HEK293T (cell line): ENCODE data around the gene SH2D4B.

Experiments used
- CTCF ChIA-PET: fragments of 350-600 bp; formaldehyde crosslinking; extraction: SDS; loops from one replicate; lab custom pipeline; 2021; ENCODE audit warnings: antibody characterized with exemption, inconsistent platforms; lab: Yijun Ruan, JAX
- POLR2A ChIA-PET: fragments of 350-600 bp; formaldehyde crosslinking; extraction: SDS; loops from one replicate; lab custom pipeline; 2020; ENCODE audit warnings: antibody characterized with exemption, inconsistent platforms; lab: Yijun Ruan, JAX
- DNase-seq: peaks from one replicate; pipeline ENCODE4 v3.0.0; 2012; ENCODE audit warnings: mixed read lengths; ENCODE audit errors: extremely low spot score
- ARNT ChIP-seq: fragments of 450-650 bp; IDR thresholded peaks from 2 replicates; pipeline ENCODE4 v1.6.1; 2017; ENCODE audit warnings: mild to moderate bottlenecking
- BHLHE40 ChIP-seq: fragments of 450-650 bp; IDR thresholded peaks from 2 replicates; pipeline ENCODE4 v1.6.1; 2016; ENCODE audit warnings: mild to moderate bottlenecking, moderate library complexity, borderline replicate concordance
- CTBP1 ChIP-seq: fragments of 450-650 bp; IDR thresholded peaks from 2 replicates; pipeline ENCODE4 v1.6.1; 2016; ENCODE audit warnings: borderline replicate concordance
- ELF4 ChIP-seq: fragments of 450-650 bp; IDR thresholded peaks from 2 replicates; pipeline ENCODE4 v1.6.1; 2017; ENCODE audit warnings: antibody characterized with exemption
- FOXA1 ChIP-seq: fragments of 450-650 bp; IDR thresholded peaks from 2 replicates; pipeline ENCODE4 v1.6.1; 2016; ENCODE audit warnings: mild to moderate bottlenecking
- FOXK2 ChIP-seq: fragments of 450-650 bp; IDR thresholded peaks from 2 replicates; pipeline ENCODE4 v1.6.1; 2016; ENCODE audit warnings: mild to moderate bottlenecking
- FOXM1 ChIP-seq: fragments of 450-650 bp; IDR thresholded peaks from 2 replicates; pipeline ENCODE4 v1.6.1; 2017; ENCODE audit warnings: mild to moderate bottlenecking, borderline replicate concordance
- HDGF ChIP-seq: fragments of 450-650 bp; IDR thresholded peaks from 2 replicates; pipeline ENCODE4 v1.6.1; 2017; ENCODE audit warnings: antibody characterized with exemption, borderline replicate concordance
- L3MBTL2 ChIP-seq: fragments of 450-650 bp; conservative IDR thresholded peaks from 2 replicates; pipeline ENCODE4 v1.6.1; 2016; ENCODE audit warnings: mild to moderate bottlenecking
- LEF1 ChIP-seq: fragments of 450-650 bp; IDR thresholded peaks from 2 replicates; pipeline ENCODE4 v1.6.1; 2017; ENCODE audit warnings: mild to moderate bottlenecking, borderline replicate concordance
- NFRKB ChIP-seq: fragments of 450-650 bp; IDR thresholded peaks from 2 replicates; pipeline ENCODE4 v1.6.1; 2016; ENCODE audit warnings: mild to moderate bottlenecking, moderate library complexity
- PKNOX1 ChIP-seq: fragments of 450-650 bp; IDR thresholded peaks from 2 replicates; pipeline ENCODE4 v1.6.1; 2016
- SP1 ChIP-seq: fragments of 450-650 bp; IDR thresholded peaks from 2 replicates; pipeline ENCODE4 v1.6.1; 2017
- SUZ12 ChIP-seq: fragments of 450-650 bp; IDR thresholded peaks from 2 replicates; pipeline ENCODE4 v1.6.1; 2016; ENCODE audit warnings: mild to moderate bottlenecking
- TARDBP ChIP-seq: fragments of 450-650 bp; IDR thresholded peaks from 2 replicates; pipeline ENCODE4 v1.6.1; 2016
- ZNF384 ChIP-seq: fragments of 450-650 bp; IDR thresholded peaks from 2 replicates; pipeline ENCODE4 v1.6.1; 2016

SH2D4B gene

GRCh38 chr10:80598084-80598798 is 60.5 kb downstream of the SH2D4B start:
- CTCF ChIA-PET = interaction anchor here (0.7 kb wide), 2 partner anchors 19 to 108 kb away, joined by 3 read pairs; no protein-coding TSS in a partner anchor
- POLR2A ChIA-PET = no interaction called here

GRCh38 chr10:80598951-80599350 is 61.2 kb downstream of the SH2D4B start:
- ChIA-PET CTCF (interaction anchor here (0.6 to 1.5 kb wide), 4 partner anchors 10 to 155 kb away, joined by 3 to 7 read pairs (median 3); no protein-coding TSS in a partner anchor), POLR2A (no interaction called here)
- no peak for DNase-seq
- no peak for TF ChIP-seq ARNT
- TF ChIP-seq NFRKB = no peak
- TF ChIP-seq L3MBTL2 = no peak
- TF ChIP-seq ZNF384 = no peak
- TF ChIP-seq ELF4 = no peak
- TF ChIP-seq CTBP1 = no peak
- no peak for TF ChIP-seq PKNOX1
- no peak for TF ChIP-seq BHLHE40
- TF ChIP-seq FOXA1 = no peak
- no peak for TF ChIP-seq FOXM1
- no peak for TF ChIP-seq TARDBP
- TF ChIP-seq FOXK2 = no peak
- TF ChIP-seq LEF1 = no peak
- TF ChIP-seq SUZ12 = no peak

More at GRCh38 chr10:80598084-80598798, 60.5 kb downstream of the SH2D4B start:
- TF ChIP-seq TARDBP = no peak
- DNase-seq = no peak

DNA sequence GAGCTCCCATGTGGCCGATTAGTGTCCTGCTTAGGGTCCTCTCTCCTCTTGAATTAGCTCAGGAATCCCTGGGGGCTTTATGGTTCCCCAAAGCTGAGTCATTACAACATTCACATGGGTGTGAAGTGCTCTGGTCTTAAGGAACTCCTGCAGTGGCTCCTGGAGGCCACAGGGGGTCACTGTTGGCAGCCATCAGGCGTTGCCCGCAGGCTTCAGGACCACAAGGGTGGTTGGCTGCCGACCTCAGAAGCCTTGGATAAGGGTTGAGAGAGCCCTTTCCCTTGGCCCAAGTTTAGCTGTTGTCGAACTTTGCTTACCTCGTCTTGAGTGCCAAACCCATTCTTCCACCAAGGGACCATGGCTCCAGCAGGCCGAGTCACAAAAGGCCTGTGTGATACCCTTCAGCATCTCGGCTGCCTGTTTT is 61.7 kb downstream of the SH2D4B start:
- DNase-seq = peak; percentile 73
- ChIA-PET CTCF (interaction anchor here (0.6 to 1.5 kb wide), 4 partner anchors 11 to 155 kb away, joined by 3 to 7 read pairs (median 3); no protein-coding TSS in a partner anchor), POLR2A (no interaction called here)

GRCh38 chr10:80600256-80600655 is 62.6 kb downstream of the SH2D4B start:
- ChIA-PET CTCF (interaction anchor here (1.2 to 1.5 kb wide), 2 partner anchors 11 to 62 kb away, joined by 3 to 7 read pairs; no protein-coding TSS in a partner anchor), POLR2A (no interaction called here)

More for the DNA sequence above, 61.7 kb downstream of the SH2D4B start:
- TF ChIP-seq LEF1 = no peak
- no peak for TF ChIP-seq ZNF384

DNA sequence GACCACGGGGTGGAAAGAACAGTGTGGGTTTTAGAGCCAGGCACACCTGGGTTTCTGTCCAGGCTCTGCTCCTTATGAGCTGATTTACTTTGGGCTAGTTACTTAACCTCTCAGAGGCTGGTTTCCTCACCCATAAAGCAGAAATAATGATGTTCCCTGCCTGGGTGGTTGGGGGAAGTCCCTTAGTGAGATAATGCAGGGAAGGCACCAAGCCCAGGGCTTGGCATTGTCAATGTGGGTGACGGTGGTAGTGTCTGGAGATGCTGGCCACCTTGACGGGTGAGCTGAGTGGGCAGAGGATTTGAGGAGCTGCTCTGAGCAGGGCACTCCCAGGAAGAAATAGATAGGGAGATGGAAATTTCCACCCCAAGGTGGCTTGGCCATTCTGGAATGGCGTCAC is 65.2 kb downstream of the SH2D4B start:
- ChIA-PET CTCF (no interaction called here), POLR2A (no interaction called here)
- no peak for DNase-seq
- TF ChIP-seq SP1 = no peak
- no peak for TF ChIP-seq FOXM1
- no peak for TF ChIP-seq SUZ12
- TF ChIP-seq HDGF = no peak
- TF ChIP-seq ELF4 = no peak
- no peak for TF ChIP-seq CTBP1

More at GRCh38 chr10:80600256-80600655, 62.6 kb downstream of the SH2D4B start:
- TF ChIP-seq L3MBTL2 = no peak
- TF ChIP-seq LEF1 = no peak
- no peak for TF ChIP-seq TARDBP
- no peak for TF ChIP-seq BHLHE40
- TF ChIP-seq ARNT = no peak
- TF ChIP-seq FOXK2 = no peak
- TF ChIP-seq PKNOX1 = no peak
- TF ChIP-seq HDGF = no peak
- no peak for DNase-seq

GRCh38 chr10:80603516-80603915 is 65.8 kb downstream of the SH2D4B start:
- CTCF ChIA-PET = no interaction called here
- POLR2A ChIA-PET = no interaction called here
- DNase-seq = no peak
- TF ChIP-seq FOXA1 (no peak), LEF1 (no peak), SUZ12 (no peak)

- TF ChIP-seq LEF1 (no peak), FOXM1 (no peak), ZNF384 (no peak), SUZ12 (no peak), ARNT (no peak)
- ChIA-PET POLR2A (no interaction called here), CTCF (no interaction called here)
- DNase-seq = no peak
These were observed 71.0 kb downstream of the SH2D4B start for GRCh38 chr10:80608706-80609105.

- CTCF ChIA-PET = no interaction called here
These were observed 71.6 kb downstream of the SH2D4B start for GRCh38 chr10:80609331-80609730.

More at GRCh38 chr10:80609331-80609730, 71.6 kb downstream of the SH2D4B start:
- TF ChIP-seq TARDBP = no peak
- no peak for TF ChIP-seq FOXK2
- TF ChIP-seq ARNT = no peak
- TF ChIP-seq CTBP1 = no peak
- POLR2A ChIA-PET = no interaction called here
- DNase-seq = no peak
